Left lung (tissue), 10 donors: ENCODE data around the gene ZDHHC18. TPM values are rescaled to one million over a fixed set of nuclear protein-coding genes. Genes with fewer than 3 reads are reported as not detected.

Source experiments
- ATAC-seq: fragments of 200-7000 bp; cut with Tn5 transposase; one replicate; pipeline ENCODE4 v1.9.1; 2020; ENCODE audit warnings: moderate library complexity
- DNase-seq, 4 donors: peaks; one replicate each; pipeline ENCODE4 v3.0.0-alpha.2; 2013 to 2020
- H3K27ac ChIP-seq, 2 donors: fragments of 200-600 bp; sonication (generic) in 1 of 2; one replicate each; pipeline versions ENCODE4 v1.5.0 to v1.8.0; 2020 to 2021
- H3K27me3 ChIP-seq, 2 donors: fragments of 200-600 bp; sonication (generic) in 1 of 2; one replicate each; pipeline versions ENCODE4 v1.5.0 to v1.8.0; 2020 to 2021
- H3K36me3 ChIP-seq, 2 donors: fragments of 200-600 bp; sonication (generic) in 1 of 2; one replicate each; pipeline versions ENCODE4 v1.5.0 to v1.8.0; 2020 to 2021
- H3K4me1 ChIP-seq, 2 donors: fragments of 200-600 bp; one replicate each; pipeline ENCODE4 v1.8.0; 2021
- H3K4me3 ChIP-seq, 2 donors: fragments of 200-600 bp; sonication (generic) in 1 of 2; one replicate each; pipeline versions ENCODE4 v1.5.0 to v1.8.0; 2020 to 2021; ENCODE audit warnings: mild to moderate bottlenecking in 1 of 2
- H3K9me3 ChIP-seq, 2 donors: fragments of 200-600 bp; sonication (generic) in 1 of 2; one replicate each; pipeline versions ENCODE4 v1.5.0 to v1.8.0; 2020 to 2021
- CTCF ChIP-seq, 2 donors: fragments of 200-600 bp; sonication (generic) in 1 of 2; IDR thresholded peaks; one replicate each; pipeline versions ENCODE4 v1.5.0 to v1.8.0; 2021; ENCODE audit warnings: antibody characterized with exemption in 2 of 2
- intact Hi-C, 2 donors: fragments of 100-400 bp; cut with DNase I; formaldehyde crosslinking; loops; one replicate each; pipeline versions ENCODE4 v1.11.2 to v1.14.2; 2022
- polyA plus RNA-seq, 6 donors: library from polyadenylated mRNA; unstranded; fragments of 120-200 nt; gene quantifications; one replicate each; pipeline ENCODE4 v1.2.1, GENCODE V29; 2013; ENCODE audit not compliant: insufficient read length in 6 of 6
- total RNA-seq, 2 donors: library from RNA; stranded (reverse); fragmentation: NEBNext Ultra II Directional; extraction: Animal tissue kit (Norgen Biotek cat#: 25700); gene quantifications; one replicate each; pipeline ENCODE4 v1.2.1, GENCODE V29; 2021
- donor health status: DM: no; HTN: yes; CAD: no.
- donor health status: DM: no; HTN: no; CAD: no.

ZDHHC18 gene
- total and polyA plus RNA-seq, 8 donors, result 21.2 to 33.4 (median 24.2) TPM

GRCh38 chr1:26829184-26829911 lies 2.9 kb downstream of the ZDHHC18 start:
- Histone ChIP-seq H3K9me3 (no peaks in the 10 kb centered on the region), H3K27ac (peak overlapping the region; percentile 13 to 75), H3K27me3 (no peaks in the 10 kb centered on the region), H3K4me1 (peaks cover 14 to 81% of the 10 kb centered on the region in 2 donors), H3K4me3 (peak overlapping the region in 1 of 2 donors; percentile 65), H3K36me3 (peaks cover 0 to 27% of the 10 kb centered on the region in 2 donors)
- no peak for TF ChIP-seq CTCF (IDR thresholded peaks at IDR 0.05)
- intact Hi-C loops, result no loop called here
- no peak for DNase-seq
- no peak for ATAC-seq

- intact Hi-C loops, result no loop called here
- Histone ChIP-seq H3K36me3 (peaks cover 0 to 44% of the 10 kb centered on the region in 2 donors), H3K27me3 (no peaks in the 10 kb centered on the region), H3K4me1 (peaks cover 12 to 79% of the 10 kb centered on the region in 2 donors), H3K4me3 (no peak overlapping the region), H3K9me3 (no peaks in the 10 kb centered on the region), H3K27ac (peak overlapping the region in 1 of 2 donors; percentile 85)
- no peak for DNase-seq
- TF ChIP-seq CTCF (IDR thresholded peaks at IDR 0.05), result no peak
- ATAC-seq, result no peak
These were observed 4.6 kb downstream of the ZDHHC18 start for GRCh38 chr1:26831059-26831458.

- intact Hi-C loops, result no loop called here
These were observed 5.2 kb downstream of the ZDHHC18 start for GRCh38 chr1:26831546-26832248.

GRCh38 chr1:26832249-26832960 lies 5.9 kb downstream of the ZDHHC18 start:
- DNase-seq, result no peak
- no peaks in the 10 kb centered on the region for H3K9me3 ChIP-seq
- peaks cover 9 to 73% of the 10 kb centered on the region in 2 donors for H3K4me1 ChIP-seq
- peaks cover 0 to 51% of the 10 kb centered on the region in 2 donors for H3K36me3 ChIP-seq
- ATAC-seq, result no peak
- H3K27me3 ChIP-seq, result no peaks in the 10 kb centered on the region
- H3K4me3 ChIP-seq, result no peak overlapping the region
- TF ChIP-seq CTCF (IDR thresholded peaks at IDR 0.05), result no peak
- intact Hi-C loops, result no loop called here
- peak overlapping the region in 1 of 2 donors; percentile 85 for H3K27ac ChIP-seq

More at GRCh38 chr1:26831546-26832248, 5.2 kb downstream of the ZDHHC18 start:
- Histone ChIP-seq H3K27ac (peak overlapping the region in 1 of 2 donors; percentile 85), H3K27me3 (no peaks in the 10 kb centered on the region), H3K4me1 (peaks cover 11 to 76% of the 10 kb centered on the region in 2 donors), H3K9me3 (no peaks in the 10 kb centered on the region), H3K4me3 (no peak overlapping the region), H3K36me3 (peaks cover 0 to 50% of the 10 kb centered on the region in 2 donors)
- TF ChIP-seq CTCF (IDR thresholded peaks at IDR 0.05), result no peak
- no peak for DNase-seq
- peak; percentile 24 for ATAC-seq
